ENCODE results near the gene CRACDL. TPM values are rescaled to one million over a fixed set of nuclear protein-coding genes. Genes with fewer than 3 reads are reported as not detected.

CRACDL gene
- total and polyA plus RNA-seq, 2 of the 13 experiments (the other 11 are each of a cell fraction or from before 2014, with no cell fraction given) = 0.15 to 0.26 TPM

- CTCF ChIA-PET (ENCODE audit: low intra/inter-chr PET ratio, low total read pairs) = no interaction called here
- peaks cover 8% of the 10 kb centered on the region for H3K9me3 ChIP-seq (ENCODE audit: low read length)
- POLR2A ChIA-PET = no interaction called here
- no peaks in the 10 kb centered on the region for H4K20me1 ChIP-seq (ENCODE audit: insufficient read depth, low read length)
- in situ Hi-C loops (cut with HindIII; ENCODE audit: extremely low pct_ligation_motif_present, low pct_unique_long_range_greater_than_20kb) (no loop called here), intact Hi-C loops (cut with micrococcal nuclease; ENCODE audit: unreplicated experiment) (no loop called here)
- no peak overlapping the region for H3K4me2 ChIP-seq (ENCODE audit: low read depth, low read length)
- FAIRE-seq = no peak
- H3K79me2 ChIP-seq (ENCODE audit: insufficient read depth, low read length) = no peaks in the 10 kb centered on the region
- 7% methylated on average over 1 of the region's 1 CpG for WGBS (ENCODE audit: low lambda C conversion rate)
- BruUV-seq (replicated peaks) = no TSS peak
- H3K36me3 ChIP-seq (replicated peaks in 1 of 2; ENCODE audit: control insufficient read depth in 1 of 2, insufficient read depth in 2 of 2, low read length in 2 of 2) = no peaks in the 10 kb centered on the region
- no peak for ATAC-seq
- no peak overlapping the region for H3K27ac ChIP-seq (ENCODE audit: extremely low read length, insufficient read depth, low read length)
- no peak for DNase-seq (ENCODE audit: low spot score)
- H3K4me3 ChIP-seq (replicated peaks in 1 of 3; ENCODE audit: insufficient read depth in 1 of 3, low read depth in 2 of 3, low read length in 3 of 3) = no peak overlapping the region
- no peaks in the 10 kb centered on the region for H3K27me3 ChIP-seq (ENCODE audit: control insufficient read depth in 1 of 2, insufficient read depth in 2 of 2, low read length in 2 of 2)
- no peaks in the 10 kb centered on the region for H3K4me1 ChIP-seq (ENCODE audit: insufficient read depth, low read length)
- H2AFZ ChIP-seq (ENCODE audit: low read length) = no peak overlapping the region
- H3K9ac ChIP-seq (ENCODE audit: insufficient read depth, low read depth, low read length) = no peak overlapping the region
- TF ChIP-seq AKAP8 (CRISPR knock-in tag; IDR thresholded peaks at IDR 0.05) (no peak), ZNF839 (CRISPR knock-in tag; IDR thresholded peaks at IDR 0.05; ENCODE audit: borderline replicate concordance) (no peak), CEBPG (CRISPR knock-in tag; IDR thresholded peaks at IDR 0.05) (no peak), IKZF5 (CRISPR knock-in tag; IDR thresholded peaks at IDR 0.05) (no peak), ZNF275 (CRISPR knock-in tag; IDR thresholded peaks at IDR 0.05; ENCODE audit: borderline replicate concordance) (no peak), ZNF280B (CRISPR knock-in tag; IDR thresholded peaks at IDR 0.05; ENCODE audit: borderline replicate concordance) (no peak), PITX1 (CRISPR knock-in tag; IDR thresholded peaks at IDR 0.05) (no peak), AHDC1 (CRISPR knock-in tag; IDR thresholded peaks at IDR 0.05; ENCODE audit: borderline replicate concordance) (no peak), ZFY (CRISPR knock-in tag; IDR thresholded peaks at IDR 0.05) (no peak), GTF2F1 (IDR thresholded peaks at IDR 0.05; ENCODE audit: low read length) (no peak), KLF16 (CRISPR knock-in tag; IDR thresholded peaks at IDR 0.05) (no peak), ZSCAN9 (CRISPR knock-in tag; IDR thresholded peaks at IDR 0.05; ENCODE audit: borderline replicate concordance) (no peak), ZNF597 (CRISPR knock-in tag; IDR thresholded peaks at IDR 0.05) (no peak), ZNF878 (CRISPR knock-in tag; IDR thresholded peaks at IDR 0.05) (no peak), ZBTB21 (CRISPR knock-in tag; IDR thresholded peaks at IDR 0.05) (no peak)
Observed at GRCh38 chr2:98861601-98862000, 74.4 kb downstream of the CRACDL start.
